GM23338 (cell line): Measurements from ENCODE around the gene CCDC74A. TPM values are rescaled to one million over a fixed set of nuclear protein-coding genes. Genes with fewer than 3 reads are reported as not detected.

Source experiments
- ATAC-seq: fragments of 200-7000 bp; cut with Tn5 transposase; 3 replicates; pipeline ENCODE4 v1.9.1; 2020
- DNase-seq: peaks from one replicate; pipeline ENCODE4 v3.0.0-alpha.2; 2015; ENCODE audit warnings: low spot score
- H2AFZ ChIP-seq: fragments of 200-600 bp; sonication (generic); 2 replicates; pipeline ENCODE4 v1.8.0; 2016; ENCODE audit warnings: antibody characterized with exemption, mild to moderate bottlenecking, moderate library complexity
- H3F3A ChIP-seq: fragments of 200-600 bp; sonication (generic); replicated peaks from 2 replicates; pipeline ENCODE4 v1.8.0; 2017; ENCODE audit warnings: antibody characterized with exemption, mixed run types, low read depth
- H3K27ac ChIP-seq: fragments of 200-600 bp; sonication (generic); 2 replicates; pipeline ENCODE4 v1.6.1; 2016; ENCODE audit warnings: low read depth
- H3K27me3 ChIP-seq: fragments of 200-600 bp; sonication (generic); 2 replicates; pipeline ENCODE4 v1.8.0; 2016; ENCODE audit warnings: mild to moderate bottlenecking, mixed run types, moderate library complexity; ENCODE audit not compliant: insufficient read depth
- H3K36me3 ChIP-seq: fragments of 200-600 bp; sonication (generic); 2 replicates; pipeline ENCODE4 v1.8.0; 2016; ENCODE audit warnings: mild to moderate bottlenecking; ENCODE audit not compliant: insufficient read depth
- H3K4me1 ChIP-seq: fragments of 200-600 bp; sonication (generic); 2 replicates; pipeline ENCODE4 v1.8.0; 2016; ENCODE audit warnings: mild to moderate bottlenecking, moderate library complexity; ENCODE audit not compliant: insufficient read depth
- H3K4me2 ChIP-seq: fragments of 200-600 bp; sonication (generic); 2 replicates; pipeline ENCODE4 v1.7.1; 2017; ENCODE audit warnings: mixed run types
- H3K4me3 ChIP-seq: fragments of 200-600 bp; sonication (generic); 2 replicates; pipeline ENCODE4 v1.6.1; 2016; ENCODE audit warnings: mixed run types
- H3K79me2 ChIP-seq: fragments of 200-600 bp; sonication (generic); replicated peaks from 2 replicates; pipeline ENCODE4 v1.8.0; 2017; ENCODE audit warnings: mild to moderate bottlenecking; ENCODE audit not compliant: insufficient read depth
- H3K9me2 ChIP-seq: fragments of 200-600 bp; sonication (generic); 2 replicates; pipeline ENCODE4 v1.8.0; 2017; ENCODE audit not compliant: insufficient read depth
- H4K20me1 ChIP-seq: fragments of 200-600 bp; sonication (generic); replicated peaks from 2 replicates; pipeline ENCODE4 v1.8.0; 2017; ENCODE audit warnings: mild to moderate bottlenecking; ENCODE audit not compliant: insufficient read depth
- H3K27ac Mint-ChIP-seq: 2 replicates; pipeline ENCODE4 v1.8.0; 2020; ENCODE audit warnings: inconsistent platforms, mild to moderate bottlenecking, moderate library complexity, mixed read lengths
- H3K27me3 Mint-ChIP-seq: 3 replicates; pipeline ENCODE4 v1.8.0; 2022; ENCODE audit warnings: low read depth, mild to moderate bottlenecking, moderate library complexity, mixed read lengths, inconsistent platforms; ENCODE audit not compliant: insufficient read depth, poor library complexity
- H3K36me3 Mint-ChIP-seq: 3 replicates; pipeline ENCODE4 v1.8.0; 2021; ENCODE audit warnings: low read depth, mild to moderate bottlenecking, inconsistent platforms, moderate library complexity, mixed read lengths
- H3K4me1 Mint-ChIP-seq: 3 replicates; pipeline ENCODE4 v1.8.0; 2020; ENCODE audit warnings: mild to moderate bottlenecking, inconsistent platforms, mixed read lengths
- H3K4me3 Mint-ChIP-seq: 3 replicates; pipeline ENCODE4 v1.8.0; 2021; ENCODE audit warnings: moderate library complexity, mild to moderate bottlenecking, inconsistent platforms, mixed read lengths
- H3K9me3 Mint-ChIP-seq: 3 replicates; pipeline ENCODE4 v1.8.0; 2020; ENCODE audit warnings: moderate library complexity, mild to moderate bottlenecking, inconsistent platforms, mixed read lengths
- CREB1 ChIP-seq: fragments of 250-450 bp; sonication (Bioruptor Pico); IDR thresholded peaks from 2 replicates; pipeline ENCODE4 v1.5.0; 2020; ENCODE audit warnings: low read depth, mild to moderate bottlenecking, moderate library complexity
- EZH2 ChIP-seq: fragments of 200-600 bp; sonication (generic); IDR thresholded peaks from one replicate; pipeline ENCODE4 v1.8.0; 2017; ENCODE audit warnings: antibody characterized with exemption, mild to moderate bottlenecking, low read depth; ENCODE audit not compliant: unreplicated experiment
- EZH2phosphoT487 ChIP-seq: fragments of 200-600 bp; sonication (generic); IDR thresholded peaks from one replicate; pipeline ENCODE4 v1.8.1; 2018; ENCODE audit warnings: antibody characterized with exemption; ENCODE audit not compliant: unreplicated experiment
- JUNB ChIP-seq: IDR thresholded peaks from one replicate; pipeline ENCODE4 v1.6.1; 2016; ENCODE audit warnings: antibody characterized with exemption; ENCODE audit not compliant: unreplicated experiment
- NANOG ChIP-seq: IDR thresholded peaks from 2 replicates; pipeline ENCODE4 v1.6.1; 2016; ENCODE audit warnings: antibody characterized with exemption, borderline replicate concordance
- POLR2AphosphoS5 ChIP-seq: IDR thresholded peaks from 2 replicates; pipeline ENCODE4 v1.6.1; 2016; ENCODE audit warnings: antibody characterized with exemption, low read depth
- ZNF114 ChIP-seq: fragments of 250-450 bp; sonication (Bioruptor Pico); IDR thresholded peaks from 2 replicates; pipeline ENCODE4 v1.5.0; 2020; ENCODE audit warnings: mild to moderate bottlenecking, moderate library complexity
- ZNF331 ChIP-seq: fragments of 250-450 bp; sonication (Bioruptor Pico); IDR thresholded peaks from 2 replicates; pipeline ENCODE4 v1.5.0; 2020; ENCODE audit warnings: low read depth, mild to moderate bottlenecking, moderate library complexity
- polyA plus RNA-seq: library from polyadenylated mRNA; unstranded; fragments of >200 nt; fragmentation: Nextera tagmentation; extraction: Ambion mirVana; gene quantifications from 2 replicates; pipeline ENCODE4 v1.2.1, GENCODE V29; 2016
- total RNA-seq: library from RNA; depleted of rRNA; stranded (reverse); fragments of >200 nt; shearing (Covaris generic); gene quantifications from 2 replicates; pipeline ENCODE4 v1.2.3, GENCODE V29; 2014
- TF ChIP-seq, protein P1 (sequence below), 2 experiments: fragments of 200-600 bp in 1 of 2; sonication (generic) in 1 of 2; conservative IDR thresholded peaks; 2 replicates each; pipeline versions ENCODE4 v1.5.1 to v1.6.1; 2016 to 2017; ENCODE audit warnings: antibody characterized with exemption in 2 of 2, low read depth in 2 of 2, mild to moderate bottlenecking in 2 of 2, moderate library complexity in 1 of 2
- TF ChIP-seq, protein P2 (sequence below): IDR thresholded peaks from one replicate; pipeline ENCODE4 v1.6.1; 2018; ENCODE audit warnings: antibody characterized with exemption; ENCODE audit not compliant: unreplicated experiment
- TF ChIP-seq, protein P3 (sequence below): fragments of 250-450 bp; sonication (Bioruptor Pico); IDR thresholded peaks from 2 replicates; pipeline ENCODE4 v1.5.0; 2020; ENCODE audit warnings: mild to moderate bottlenecking, moderate library complexity

Gene CCDC74A
- total and polyA plus RNA-seq, 2 experiments from 2014 or later = 16.5 to 47.8 TPM

DNA sequence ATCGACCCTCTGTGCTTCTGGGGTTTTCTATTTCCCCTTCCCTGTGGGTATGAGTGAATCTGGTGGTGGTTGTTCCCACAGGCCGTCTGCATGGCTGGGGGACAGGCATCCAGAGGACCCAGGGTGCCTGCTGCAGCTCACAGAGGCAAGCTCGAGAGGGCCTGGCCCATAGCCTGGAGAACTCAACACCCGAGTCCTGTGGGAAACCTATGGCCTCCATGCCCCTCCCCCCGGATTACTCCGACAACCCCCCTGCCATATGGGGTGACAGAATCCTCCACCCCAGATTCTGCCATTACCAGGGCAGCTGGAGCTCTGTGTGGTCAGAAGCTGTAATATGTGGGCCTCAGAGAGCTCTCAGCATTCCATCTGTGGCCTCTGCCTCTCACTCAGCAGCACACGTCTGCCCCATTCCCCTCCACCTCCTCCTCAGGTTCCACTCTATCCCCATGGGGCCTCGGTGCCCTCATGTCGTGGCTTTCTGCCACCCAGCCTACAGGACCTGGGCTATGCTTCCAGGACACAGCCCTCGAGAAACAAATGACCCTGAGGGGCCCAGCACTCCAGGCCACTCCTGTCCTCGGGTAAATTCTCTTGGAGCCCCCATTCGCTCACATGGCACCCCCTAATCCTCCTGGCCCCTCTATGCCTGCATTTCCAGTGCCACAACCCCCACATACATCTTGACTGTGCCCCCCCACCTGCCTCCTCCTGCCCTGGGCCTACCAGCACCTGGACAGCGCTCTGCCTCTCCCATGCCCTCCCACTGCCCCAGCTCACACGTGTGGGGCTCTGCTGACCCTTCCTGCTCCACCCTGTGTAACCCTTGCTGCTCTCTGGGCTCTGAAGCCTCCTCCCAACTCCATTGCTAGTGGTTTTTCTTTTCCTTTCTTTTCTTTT lies 39.1 kb upstream of the CCDC74A start:
- Mint-ChIP-seq H3K36me3 (peaks cover 17% of the 10 kb centered on the region; the same call in 2 of the 3 replicates), H3K9me3 (no peaks in the 10 kb centered on the region; the same call in 1 of the 3 replicates), H3K4me3 (no peak overlapping the region), H3K27ac (no peak overlapping the region), H3K27me3 (peaks cover 15% of the 10 kb centered on the region), H3K4me1 (peaks cover 8% of the 10 kb centered on the region)
- no peaks in the 10 kb centered on the region for H3K4me1 ChIP-seq
- no peaks in the 10 kb centered on the region for H3K9me2 ChIP-seq
- ATAC-seq = no peak
- H4K20me1 ChIP-seq = no peaks in the 10 kb centered on the region
- DNase-seq = no peak
- no peak overlapping the region for H3K27ac ChIP-seq
- no peak overlapping the region for H3K4me3 ChIP-seq
- H3K36me3 ChIP-seq = no peaks in the 10 kb centered on the region
- TF ChIP-seq POLR2AphosphoS5 (no peak), JUNB (no peak), CREB1 (CRISPR knock-in tag) (no peak), ZNF114 (CRISPR knock-in tag) (no peak), NANOG (no peak), EZH2 (no peak), EZH2phosphoT487 (no peak), ZNF331 (CRISPR knock-in tag) (no peak)
- TF ChIP-seq, protein P1, sequence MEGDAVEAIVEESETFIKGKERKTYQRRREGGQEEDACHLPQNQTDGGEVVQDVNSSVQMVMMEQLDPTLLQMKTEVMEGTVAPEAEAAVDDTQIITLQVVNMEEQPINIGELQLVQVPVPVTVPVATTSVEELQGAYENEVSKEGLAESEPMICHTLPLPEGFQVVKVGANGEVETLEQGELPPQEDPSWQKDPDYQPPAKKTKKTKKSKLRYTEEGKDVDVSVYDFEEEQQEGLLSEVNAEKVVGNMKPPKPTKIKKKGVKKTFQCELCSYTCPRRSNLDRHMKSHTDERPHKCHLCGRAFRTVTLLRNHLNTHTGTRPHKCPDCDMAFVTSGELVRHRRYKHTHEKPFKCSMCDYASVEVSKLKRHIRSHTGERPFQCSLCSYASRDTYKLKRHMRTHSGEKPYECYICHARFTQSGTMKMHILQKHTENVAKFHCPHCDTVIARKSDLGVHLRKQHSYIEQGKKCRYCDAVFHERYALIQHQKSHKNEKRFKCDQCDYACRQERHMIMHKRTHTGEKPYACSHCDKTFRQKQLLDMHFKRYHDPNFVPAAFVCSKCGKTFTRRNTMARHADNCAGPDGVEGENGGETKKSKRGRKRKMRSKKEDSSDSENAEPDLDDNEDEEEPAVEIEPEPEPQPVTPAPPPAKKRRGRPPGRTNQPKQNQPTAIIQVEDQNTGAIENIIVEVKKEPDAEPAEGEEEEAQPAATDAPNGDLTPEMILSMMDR (conservative IDR thresholded peaks at IDR 0.05; ENCODE audit: low read depth in 2 of 2) = no peak
- TF ChIP-seq, protein P2, sequence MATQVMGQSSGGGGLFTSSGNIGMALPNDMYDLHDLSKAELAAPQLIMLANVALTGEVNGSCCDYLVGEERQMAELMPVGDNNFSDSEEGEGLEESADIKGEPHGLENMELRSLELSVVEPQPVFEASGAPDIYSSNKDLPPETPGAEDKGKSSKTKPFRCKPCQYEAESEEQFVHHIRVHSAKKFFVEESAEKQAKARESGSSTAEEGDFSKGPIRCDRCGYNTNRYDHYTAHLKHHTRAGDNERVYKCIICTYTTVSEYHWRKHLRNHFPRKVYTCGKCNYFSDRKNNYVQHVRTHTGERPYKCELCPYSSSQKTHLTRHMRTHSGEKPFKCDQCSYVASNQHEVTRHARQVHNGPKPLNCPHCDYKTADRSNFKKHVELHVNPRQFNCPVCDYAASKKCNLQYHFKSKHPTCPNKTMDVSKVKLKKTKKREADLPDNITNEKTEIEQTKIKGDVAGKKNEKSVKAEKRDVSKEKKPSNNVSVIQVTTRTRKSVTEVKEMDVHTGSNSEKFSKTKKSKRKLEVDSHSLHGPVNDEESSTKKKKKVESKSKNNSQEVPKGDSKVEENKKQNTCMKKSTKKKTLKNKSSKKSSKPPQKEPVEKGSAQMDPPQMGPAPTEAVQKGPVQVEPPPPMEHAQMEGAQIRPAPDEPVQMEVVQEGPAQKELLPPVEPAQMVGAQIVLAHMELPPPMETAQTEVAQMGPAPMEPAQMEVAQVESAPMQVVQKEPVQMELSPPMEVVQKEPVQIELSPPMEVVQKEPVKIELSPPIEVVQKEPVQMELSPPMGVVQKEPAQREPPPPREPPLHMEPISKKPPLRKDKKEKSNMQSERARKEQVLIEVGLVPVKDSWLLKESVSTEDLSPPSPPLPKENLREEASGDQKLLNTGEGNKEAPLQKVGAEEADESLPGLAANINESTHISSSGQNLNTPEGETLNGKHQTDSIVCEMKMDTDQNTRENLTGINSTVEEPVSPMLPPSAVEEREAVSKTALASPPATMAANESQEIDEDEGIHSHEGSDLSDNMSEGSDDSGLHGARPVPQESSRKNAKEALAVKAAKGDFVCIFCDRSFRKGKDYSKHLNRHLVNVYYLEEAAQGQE = no peak
- TF ChIP-seq, protein P3, sequence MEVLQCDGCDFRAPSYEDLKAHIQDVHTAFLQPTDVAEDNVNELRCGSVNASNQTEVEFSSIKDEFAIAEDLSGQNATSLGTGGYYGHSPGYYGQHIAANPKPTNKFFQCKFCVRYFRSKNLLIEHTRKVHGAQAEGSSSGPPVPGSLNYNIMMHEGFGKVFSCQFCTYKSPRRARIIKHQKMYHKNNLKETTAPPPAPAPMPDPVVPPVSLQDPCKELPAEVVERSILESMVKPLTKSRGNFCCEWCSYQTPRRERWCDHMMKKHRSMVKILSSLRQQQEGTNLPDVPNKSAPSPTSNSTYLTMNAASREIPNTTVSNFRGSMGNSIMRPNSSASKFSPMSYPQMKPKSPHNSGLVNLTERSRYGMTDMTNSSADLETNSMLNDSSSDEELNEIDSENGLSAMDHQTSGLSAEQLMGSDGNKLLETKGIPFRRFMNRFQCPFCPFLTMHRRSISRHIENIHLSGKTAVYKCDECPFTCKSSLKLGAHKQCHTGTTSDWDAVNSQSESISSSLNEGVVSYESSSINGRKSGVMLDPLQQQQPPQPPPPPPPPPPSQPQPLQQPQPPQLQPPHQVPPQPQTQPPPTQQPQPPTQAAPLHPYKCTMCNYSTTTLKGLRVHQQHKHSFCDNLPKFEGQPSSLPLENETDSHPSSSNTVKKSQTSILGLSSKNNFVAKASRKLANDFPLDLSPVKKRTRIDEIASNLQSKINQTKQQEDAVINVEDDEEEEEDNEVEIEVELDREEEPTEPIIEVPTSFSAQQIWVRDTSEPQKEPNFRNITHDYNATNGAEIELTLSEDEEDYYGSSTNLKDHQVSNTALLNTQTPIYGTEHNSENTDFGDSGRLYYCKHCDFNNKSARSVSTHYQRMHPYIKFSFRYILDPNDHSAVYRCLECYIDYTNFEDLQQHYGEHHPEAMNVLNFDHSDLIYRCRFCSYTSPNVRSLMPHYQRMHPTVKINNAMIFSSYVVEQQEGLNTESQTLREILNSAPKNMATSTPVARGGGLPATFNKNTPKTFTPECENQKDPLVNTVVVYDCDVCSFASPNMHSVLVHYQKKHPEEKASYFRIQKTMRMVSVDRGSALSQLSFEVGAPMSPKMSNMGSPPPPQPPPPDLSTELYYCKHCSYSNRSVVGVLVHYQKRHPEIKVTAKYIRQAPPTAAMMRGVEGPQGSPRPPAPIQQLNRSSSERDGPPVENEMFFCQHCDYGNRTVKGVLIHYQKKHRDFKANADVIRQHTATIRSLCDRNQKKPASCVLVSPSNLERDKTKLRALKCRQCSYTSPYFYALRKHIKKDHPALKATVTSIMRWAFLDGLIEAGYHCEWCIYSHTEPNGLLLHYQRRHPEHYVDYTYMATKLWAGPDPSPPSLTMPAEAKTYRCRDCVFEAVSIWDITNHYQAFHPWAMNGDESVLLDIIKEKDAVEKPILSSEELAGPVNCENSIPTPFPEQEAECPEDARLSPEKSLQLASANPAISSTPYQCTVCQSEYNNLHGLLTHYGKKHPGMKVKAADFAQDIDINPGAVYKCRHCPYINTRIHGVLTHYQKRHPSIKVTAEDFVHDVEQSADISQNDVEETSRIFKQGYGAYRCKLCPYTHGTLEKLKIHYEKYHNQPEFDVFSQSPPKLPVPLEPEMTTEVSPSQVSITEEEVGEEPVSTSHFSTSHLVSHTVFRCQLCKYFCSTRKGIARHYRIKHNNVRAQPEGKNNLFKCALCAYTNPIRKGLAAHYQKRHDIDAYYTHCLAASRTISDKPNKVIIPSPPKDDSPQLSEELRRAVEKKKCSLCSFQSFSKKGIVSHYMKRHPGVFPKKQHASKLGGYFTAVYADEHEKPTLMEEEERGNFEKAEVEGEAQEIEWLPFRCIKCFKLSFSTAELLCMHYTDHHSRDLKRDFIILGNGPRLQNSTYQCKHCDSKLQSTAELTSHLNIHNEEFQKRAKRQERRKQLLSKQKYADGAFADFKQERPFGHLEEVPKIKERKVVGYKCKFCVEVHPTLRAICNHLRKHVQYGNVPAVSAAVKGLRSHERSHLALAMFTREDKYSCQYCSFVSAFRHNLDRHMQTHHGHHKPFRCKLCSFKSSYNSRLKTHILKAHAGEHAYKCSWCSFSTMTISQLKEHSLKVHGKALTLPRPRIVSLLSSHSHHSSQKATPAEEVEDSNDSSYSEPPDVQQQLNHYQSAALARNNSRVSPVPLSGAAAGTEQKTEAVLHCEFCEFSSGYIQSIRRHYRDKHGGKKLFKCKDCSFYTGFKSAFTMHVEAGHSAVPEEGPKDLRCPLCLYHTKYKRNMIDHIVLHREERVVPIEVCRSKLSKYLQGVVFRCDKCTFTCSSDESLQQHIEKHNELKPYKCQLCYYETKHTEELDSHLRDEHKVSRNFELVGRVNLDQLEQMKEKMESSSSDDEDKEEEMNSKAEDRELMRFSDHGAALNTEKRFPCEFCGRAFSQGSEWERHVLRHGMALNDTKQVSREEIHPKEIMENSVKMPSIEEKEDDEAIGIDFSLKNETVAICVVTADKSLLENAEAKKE (CRISPR knock-in tag) = no peak
- H3F3A ChIP-seq = no peaks in the 10 kb centered on the region
- no peak overlapping the region for H3K4me2 ChIP-seq
- H3K27me3 ChIP-seq = no peaks in the 10 kb centered on the region
- H2AFZ ChIP-seq = no peak overlapping the region
- H3K79me2 ChIP-seq = peaks cover 4% of the 10 kb centered on the region
